Naive B cell (primary cell): ENCODE results near the gene RNF224. TPM values are rescaled to one million over a fixed set of nuclear protein-coding genes. Genes with fewer than 3 reads are reported as not detected.
"Not testable (repeated sequence)": the region's sequence is repeated elsewhere in the genome, so short reads cannot be mapped to it uniquely, and the experiment has no call there.

Source experiments
- ATAC-seq, 2 donors: fragments of 150-1000 bp; cut with Tn5 transposase; 2 replicates each; pipeline ENCODE4 v1.10.0; 2021; ENCODE audit warnings: low read depth in 2 of 2, mild to moderate bottlenecking in 2 of 2, moderate library complexity in 2 of 2
- DNase-seq: peaks from one replicate; pipeline ENCODE4 v3.0.0; 2022
- H3K27ac Mint-ChIP-seq, 6 donors: one replicate each; pipeline ENCODE4 v1.8.0; 2020 to 2022; ENCODE audit warnings: mild to moderate bottlenecking in 6 of 6, mixed read lengths in 6 of 6, moderate library complexity in 5 of 6, inconsistent platforms in 2 of 6
- H3K27me3 Mint-ChIP-seq, 3 donors: one replicate each; pipeline ENCODE4 v1.8.0; 2021 to 2022; ENCODE audit warnings: mixed read lengths in 3 of 3, mild to moderate bottlenecking in 1 of 3
- H3K36me3 Mint-ChIP-seq, 2 donors: one replicate each; pipeline ENCODE4 v1.8.0; 2020 to 2022; ENCODE audit warnings: mixed read lengths in 2 of 2, inconsistent platforms in 1 of 2, mild to moderate bottlenecking in 1 of 2
- H3K4me1 Mint-ChIP-seq, 3 donors: one replicate each; pipeline ENCODE4 v1.8.0; 2020 to 2022; ENCODE audit warnings: mixed read lengths in 3 of 3, inconsistent platforms in 1 of 3, mild to moderate bottlenecking in 1 of 3, moderate library complexity in 1 of 3
- H3K4me3 Mint-ChIP-seq, 8 donors: one replicate each; pipeline ENCODE4 v1.8.0; 2020 to 2022; ENCODE audit warnings: mild to moderate bottlenecking in 8 of 8, mixed read lengths in 8 of 8, moderate library complexity in 8 of 8, inconsistent platforms in 2 of 8
- H3K9me3 Mint-ChIP-seq, 7 donors: one replicate each; pipeline ENCODE4 v1.8.0; 2020 to 2022; ENCODE audit warnings: mixed read lengths in 7 of 7, mild to moderate bottlenecking in 5 of 7, inconsistent platforms in 2 of 7, moderate library complexity in 1 of 7
- polyA plus RNA-seq, 6 donors: library from polyadenylated mRNA; unstranded; fragments of 300-500 nt; fragmentation: Illumina TruSeq; gene quantifications; one replicate each; pipeline ENCODE4 v1.2.3, GENCODE V29; 2021; ENCODE audit warnings: low read depth in 6 of 6

Gene RNF224
- polyA plus RNA-seq, 6 donors from 2014 or later: not detected

DNA sequence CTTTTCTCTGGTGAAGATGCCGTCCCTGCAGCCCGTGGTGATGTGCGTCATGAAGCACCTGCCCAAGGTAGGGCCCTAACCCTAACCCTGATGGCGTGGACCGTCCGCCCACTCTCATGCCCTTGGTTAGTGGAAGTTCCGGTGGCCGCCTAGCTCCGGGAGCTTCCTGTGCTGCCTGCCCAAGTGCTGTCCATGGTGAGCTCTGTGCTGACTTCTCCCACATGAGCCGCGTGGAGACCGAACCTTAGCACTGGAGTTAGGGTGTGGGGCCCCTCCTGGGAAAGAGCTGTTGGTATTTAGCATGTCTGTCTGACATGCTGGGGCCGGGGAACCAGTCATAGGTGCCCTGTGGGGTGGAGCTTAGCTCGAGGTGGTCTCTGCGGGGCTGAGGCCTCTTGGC is 29.1 kb downstream of the RNF224 start:
- Mint-ChIP-seq H3K27ac (no peak overlapping the region), H3K4me3 (peak overlapping the region; percentile 81 to 95 (median 90)), H3K9me3 (no peaks in the 10 kb centered on the region), H3K4me1 (peaks cover 5 to 27% (median 22%) of the 10 kb centered on the region in 3 donors), H3K27me3 (no peaks in the 10 kb centered on the region), H3K36me3 (no peaks in the 10 kb centered on the region)
- DNase-seq: no peak
- ATAC-seq: no peak

DNA sequence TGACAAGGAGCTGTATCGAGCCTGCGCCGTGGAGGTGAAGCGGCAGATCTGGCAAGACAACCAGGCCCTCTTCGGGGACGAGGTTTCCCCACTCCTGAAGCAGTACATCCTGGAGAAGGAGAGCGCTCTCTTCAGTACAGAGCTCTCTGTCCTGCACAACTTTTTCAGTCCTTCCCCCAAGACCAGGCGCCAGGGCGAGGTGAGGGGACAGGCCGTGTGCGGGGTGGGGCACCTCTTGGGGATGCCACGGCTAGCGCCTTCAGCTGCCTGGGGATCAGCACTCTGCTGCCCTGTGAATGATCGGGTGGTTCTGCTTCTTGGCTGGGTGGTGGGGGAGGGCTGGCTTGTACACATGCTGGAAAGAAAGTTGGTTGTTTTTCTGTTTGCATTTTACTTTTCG is 29.6 kb downstream of the RNF224 start:
- no peaks in the 10 kb centered on the region for H3K27me3 Mint-ChIP-seq
- H3K36me3 Mint-ChIP-seq: no peaks in the 10 kb centered on the region

GRCh38 chr9:137262173-137262908 is 35.0 kb downstream of the RNF224 start:
- not testable (repeated sequence) for ATAC-seq, DNase-seq, H3K4me3 Mint-ChIP-seq, H3K36me3 Mint-ChIP-seq, H3K4me1 Mint-ChIP-seq, H3K27me3 Mint-ChIP-seq, H3K9me3 Mint-ChIP-seq, H3K27ac Mint-ChIP-seq

More for the DNA sequence above, 29.6 kb downstream of the RNF224 start:
- DNase-seq: no peak
- Mint-ChIP-seq H3K27ac (no peak overlapping the region), H3K4me1 (peaks cover 8 to 27% (median 22%) of the 10 kb centered on the region in 3 donors), H3K9me3 (peaks cover 0 to 2% (median 0%) of the 10 kb centered on the region in 7 donors), H3K4me3 (peak overlapping the region; percentile 81 to 95 (median 90))
- ATAC-seq: no peak

DNA sequence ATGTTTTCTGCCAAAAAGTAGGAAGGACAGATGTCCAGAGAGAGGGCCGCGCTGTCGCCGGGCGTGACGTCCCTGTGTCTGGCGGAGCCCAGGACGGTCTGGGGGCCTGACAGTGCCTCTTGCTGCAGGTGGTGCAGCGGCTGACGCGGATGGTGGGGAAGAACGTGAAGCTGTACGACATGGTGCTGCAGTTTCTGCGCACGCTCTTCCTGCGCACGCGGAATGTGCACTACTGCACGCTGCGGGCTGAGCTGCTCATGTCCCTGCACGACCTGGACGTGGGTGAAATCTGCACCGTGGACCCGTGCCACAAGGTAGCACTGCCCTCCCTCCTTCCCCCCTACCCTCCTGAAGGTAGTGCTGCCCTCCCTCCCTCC is 35.6 kb downstream of the RNF224 start:
- Mint-ChIP-seq H3K4me3 (no peak overlapping the region), H3K27ac (no peak overlapping the region), H3K36me3 (no peaks in the 10 kb centered on the region), H3K27me3 (no peaks in the 10 kb centered on the region), H3K4me1 (peaks cover 10 to 12% (median 12%) of the 10 kb centered on the region in 3 donors), H3K9me3 (peaks cover 0 to 2% (median 0%) of the 10 kb centered on the region in 7 donors)
- DNase-seq (no peak), ATAC-seq (no peak)

DNA sequence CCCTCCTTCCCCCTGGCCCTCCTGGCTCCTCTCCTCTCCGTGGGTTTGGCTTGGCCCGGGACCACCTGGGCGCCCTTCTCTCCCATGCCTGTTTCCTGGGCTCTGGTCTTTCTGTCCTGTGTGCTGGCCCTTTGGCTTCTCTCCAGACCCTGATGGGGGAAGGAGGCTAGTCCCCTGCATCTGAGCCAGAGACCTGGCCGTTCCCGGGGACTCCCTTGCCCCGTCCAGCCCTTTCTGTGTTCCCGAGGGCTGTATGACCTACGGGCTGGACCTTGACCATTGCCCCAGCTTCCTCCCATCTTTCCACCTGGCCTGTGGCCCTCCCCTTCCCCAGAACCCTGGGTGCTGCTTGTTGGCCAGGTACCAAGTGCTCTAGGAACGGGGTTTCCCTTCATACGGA is 36.2 kb downstream of the RNF224 start:
- ATAC-seq (no peak), DNase-seq (no peak)
- Mint-ChIP-seq H3K36me3 (peaks cover under 1 to 3% of the 10 kb centered on the region in 2 donors), H3K4me3 (peak overlapping the region in 1 of 8 donors; percentile 42), H3K4me1 (peaks cover 13 to 17% (median 16%) of the 10 kb centered on the region in 3 donors), H3K27ac (no peak overlapping the region), H3K9me3 (peaks cover 0 to 2% (median 0%) of the 10 kb centered on the region in 7 donors), H3K27me3 (no peaks in the 10 kb centered on the region)

DNA sequence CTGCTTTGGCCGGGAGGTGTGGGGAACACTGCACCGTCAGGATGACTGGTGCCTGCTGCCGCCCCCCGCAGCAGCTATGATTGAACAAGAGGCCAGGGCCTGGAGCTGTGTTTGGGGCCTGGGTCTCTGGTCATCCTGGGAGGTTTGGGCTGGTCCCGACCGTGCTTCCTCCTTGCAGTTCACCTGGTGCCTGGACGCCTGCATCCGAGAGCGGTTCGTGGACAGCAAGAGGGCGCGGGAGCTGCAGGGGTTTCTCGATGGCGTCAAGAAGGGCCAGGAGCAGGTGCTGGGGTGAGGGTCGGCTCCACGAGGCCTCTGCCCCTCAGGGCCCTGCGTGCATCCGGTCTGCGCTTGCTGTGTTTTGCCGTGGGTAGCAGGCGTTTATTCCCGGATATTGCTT is 36.8 kb downstream of the RNF224 start:
- Mint-ChIP-seq H3K27me3 (no peaks in the 10 kb centered on the region), H3K27ac (no peak overlapping the region), H3K4me1 (peaks cover 17 to 21% (median 20%) of the 10 kb centered on the region in 3 donors), H3K4me3 (no peak overlapping the region), H3K9me3 (peaks cover 0 to 2% (median 0%) of the 10 kb centered on the region in 7 donors), H3K36me3 (peaks cover 5 to 8% of the 10 kb centered on the region in 2 donors)
- DNase-seq (no peak), ATAC-seq (no peak)

DNA sequence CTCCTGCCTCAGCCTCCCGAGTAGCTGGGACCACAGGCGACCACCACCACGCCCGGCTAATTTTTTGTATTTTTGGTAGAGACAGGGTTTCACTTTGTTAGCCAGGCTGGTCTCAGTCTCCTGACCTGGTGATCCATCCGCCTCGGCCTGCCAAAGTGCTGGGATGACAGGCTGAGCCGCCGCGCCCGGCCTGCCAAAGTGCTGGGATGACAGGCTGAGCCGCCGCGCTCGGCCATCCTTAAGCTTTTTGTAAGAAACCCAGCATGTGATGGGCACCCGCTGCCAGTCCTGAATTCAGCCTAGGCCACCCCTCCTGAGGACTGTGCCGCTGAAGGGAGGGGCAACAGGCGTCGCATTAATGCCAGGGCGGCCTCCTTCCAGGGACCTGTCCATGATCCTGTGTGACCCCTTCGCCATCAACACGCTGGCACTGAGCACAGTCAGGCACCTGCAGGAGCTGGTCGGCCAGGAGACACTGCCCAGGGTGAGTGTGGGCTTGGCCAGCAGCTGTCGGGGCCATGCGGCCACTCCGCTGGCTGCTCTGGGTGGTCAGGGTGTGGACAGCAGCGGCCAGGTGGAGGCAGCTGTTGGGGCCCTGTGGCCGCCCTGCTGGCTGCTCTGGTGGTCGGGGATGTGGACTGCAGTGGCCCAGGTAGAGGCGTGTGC is 38.3 kb downstream of the RNF224 start:
- H3K4me3 Mint-ChIP-seq: no peak overlapping the region
- no peak for ATAC-seq
- no peak overlapping the region for H3K27ac Mint-ChIP-seq
- H3K36me3 Mint-ChIP-seq: peaks cover 5 to 8% of the 10 kb centered on the region in 2 donors
- DNase-seq: no peak
- H3K27me3 Mint-ChIP-seq: no peaks in the 10 kb centered on the region
- H3K4me1 Mint-ChIP-seq: peaks cover 23 to 28% (median 26%) of the 10 kb centered on the region in 3 donors
- H3K9me3 Mint-ChIP-seq: peaks cover 0 to 2% (median 0%) of the 10 kb centered on the region in 7 donors

DNA sequence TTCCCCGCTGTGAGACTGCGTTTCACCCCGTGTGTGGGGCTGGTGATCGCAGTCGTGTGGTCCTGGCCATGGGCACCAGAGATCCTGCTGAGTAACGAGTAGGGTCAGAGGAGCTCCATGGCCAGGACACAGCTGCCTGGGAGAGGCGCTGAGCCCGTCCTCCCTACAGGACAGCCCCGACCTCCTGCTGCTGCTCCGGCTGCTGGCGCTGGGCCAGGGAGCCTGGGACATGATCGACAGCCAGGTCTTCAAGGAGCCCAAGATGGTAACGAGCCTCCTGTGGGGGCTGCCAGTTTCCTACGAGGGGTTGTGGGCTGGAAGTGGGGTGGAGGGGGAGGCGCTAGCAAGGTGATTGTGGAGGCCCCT is 38.8 kb downstream of the RNF224 start:
- Mint-ChIP-seq H3K27me3 (no peaks in the 10 kb centered on the region), H3K9me3 (peaks cover 0 to 2% (median 0%) of the 10 kb centered on the region in 7 donors), H3K4me3 (no peak overlapping the region), H3K27ac (no peak overlapping the region), H3K4me1 (peaks cover 23 to 28% (median 26%) of the 10 kb centered on the region in 3 donors), H3K36me3 (peaks cover 5 to 8% of the 10 kb centered on the region in 2 donors)
- DNase-seq (no peak), ATAC-seq (no peak)

DNA sequence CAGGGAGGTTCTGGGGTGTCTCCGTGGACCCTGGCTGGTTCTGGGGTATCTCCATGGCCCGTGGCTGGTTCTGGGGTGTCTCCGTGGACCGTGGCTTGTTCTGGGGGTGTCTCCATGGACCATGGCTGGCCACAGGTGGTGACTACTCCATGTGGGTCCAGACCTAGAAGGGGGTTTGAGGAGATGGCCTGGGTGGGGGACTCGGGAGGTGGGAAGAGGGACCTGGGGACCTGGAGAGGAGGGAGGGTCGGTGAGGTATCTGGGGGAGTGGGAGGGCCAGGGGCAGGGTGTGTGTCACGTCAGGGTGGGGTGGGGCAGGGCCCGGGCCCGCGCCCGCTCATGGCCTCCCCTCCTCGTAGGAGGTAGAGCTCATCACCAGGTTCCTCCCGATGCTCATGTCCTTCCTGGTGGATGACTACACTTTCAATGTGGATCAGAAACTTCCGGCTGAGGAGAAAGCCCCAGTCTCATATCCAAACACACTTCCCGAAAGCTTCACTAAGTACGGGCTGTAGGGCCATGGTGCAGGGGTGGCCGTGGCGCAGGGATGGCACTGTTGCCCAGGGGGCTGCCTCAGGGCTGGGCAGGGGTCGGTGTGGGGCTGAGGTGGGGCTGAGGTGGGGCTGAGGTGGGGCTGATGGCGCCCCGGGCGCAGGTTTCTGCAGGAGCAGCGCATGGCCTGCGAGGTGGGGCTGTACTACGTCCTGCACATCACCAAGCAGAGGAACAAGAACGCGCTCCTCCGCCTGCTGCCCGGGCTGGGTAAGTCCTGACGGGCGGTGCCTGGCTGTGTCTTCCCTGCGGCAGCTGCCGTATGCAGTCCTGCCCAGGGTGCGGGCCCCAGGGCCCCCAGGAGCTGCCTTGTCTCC is 39.5 kb downstream of the RNF224 start:
- H3K27ac Mint-ChIP-seq: no peak overlapping the region
- peaks cover 25 to 32% (median 26%) of the 10 kb centered on the region in 3 donors for H3K4me1 Mint-ChIP-seq
- DNase-seq (no peak), ATAC-seq (no peak)
- H3K27me3 Mint-ChIP-seq: no peaks in the 10 kb centered on the region
- peaks cover 0 to under 1% (median 0%) of the 10 kb centered on the region in 7 donors for H3K9me3 Mint-ChIP-seq
- peaks cover 5 to 8% of the 10 kb centered on the region in 2 donors for H3K36me3 Mint-ChIP-seq
- no peak overlapping the region for H3K4me3 Mint-ChIP-seq

DNA sequence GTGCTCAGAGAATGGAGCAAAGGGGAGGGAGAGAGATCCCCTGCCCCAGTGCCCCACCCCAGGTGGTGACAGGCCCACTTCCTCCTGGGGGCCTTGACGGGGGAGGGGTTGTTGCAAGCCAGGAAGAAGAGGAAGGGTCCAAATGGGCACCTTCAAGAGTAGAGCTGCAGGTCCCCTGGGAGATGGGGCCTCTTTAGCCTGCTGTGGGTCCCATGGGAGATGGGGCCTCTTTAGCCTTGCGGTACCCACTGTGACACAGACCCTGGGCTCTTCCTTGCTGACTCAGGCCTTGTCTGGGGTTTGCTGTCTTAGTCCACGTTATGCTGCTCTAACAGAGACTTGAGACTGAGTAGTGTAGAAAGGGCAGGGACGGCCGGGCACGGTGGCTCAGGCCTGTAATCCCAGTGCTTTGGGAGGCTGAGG is 40.6 kb downstream of the RNF224 start:
- H3K27me3 Mint-ChIP-seq: no peaks in the 10 kb centered on the region
- peak overlapping the region; percentile 20 to 84 (median 58) for H3K27ac Mint-ChIP-seq
- ATAC-seq (peak; percentile 33 to 36), DNase-seq (no peak)
- no peaks in the 10 kb centered on the region for H3K9me3 Mint-ChIP-seq
- H3K4me1 Mint-ChIP-seq: peaks cover 24 to 32% (median 26%) of the 10 kb centered on the region in 3 donors
- H3K4me3 Mint-ChIP-seq: peak overlapping the region in 7 of 8 donors; percentile 29 to 61 (median 51)
- H3K36me3 Mint-ChIP-seq: peaks cover 5 to 8% of the 10 kb centered on the region in 2 donors

- H3K4me3 Mint-ChIP-seq: peak overlapping the region in 6 of 8 donors; percentile 27 to 61 (median 53)
- peak overlapping the region in 4 of 6 donors; percentile 31 to 68 (median 46) for H3K27ac Mint-ChIP-seq
Measured at GRCh38 chr9:137268538-137269201, 41.4 kb downstream of the RNF224 start.

GRCh38 chr9:137269231-137269772 is 42.0 kb downstream of the RNF224 start:
- Mint-ChIP-seq H3K27ac (peak overlapping the region in 2 of 6 donors; percentile 10 to 50), H3K36me3 (peaks cover 5 to 8% of the 10 kb centered on the region in 2 donors), H3K4me1 (peaks cover 21 to 27% (median 27%) of the 10 kb centered on the region in 3 donors), H3K9me3 (no peaks in the 10 kb centered on the region), H3K4me3 (peak overlapping the region in 6 of 8 donors; percentile 27 to 59 (median 48)), H3K27me3 (no peaks in the 10 kb centered on the region)
- peak; percentile 36 to 67 for ATAC-seq
- DNase-seq: no peak

More at GRCh38 chr9:137268538-137269201, 41.4 kb downstream of the RNF224 start:
- Mint-ChIP-seq H3K27me3 (no peaks in the 10 kb centered on the region), H3K36me3 (peaks cover 5 to 8% of the 10 kb centered on the region in 2 donors), H3K4me1 (peaks cover 21 to 29% (median 26%) of the 10 kb centered on the region in 3 donors), H3K9me3 (no peaks in the 10 kb centered on the region)
- ATAC-seq (peak in 1 of 2 donors; percentile 15), DNase-seq (no peak)
